Activated T-cell treated with anti-CD3 and anti-CD28 coated beads for 1 hour (primary cell): Measurements from ENCODE around the gene LOXL1.
"Not testable (repeated sequence)": the region's sequence is repeated elsewhere in the genome, so short reads cannot be mapped to it uniquely, and the experiment has no call there.

Source experiments
- DNase-seq: peaks from one replicate; pipeline ENCODE4 v3.0.0-alpha.2; 2020; ENCODE audit warnings: low read depth

Gene LOXL1

GRCh38 chr15:73923156-73923487, 3.1 kb upstream of the LOXL1 start:
- DNase-seq, result no peak

GRCh38 chr15:73923488-73924164, 2.6 kb upstream of the LOXL1 start:
- DNase-seq, result no peak

- DNase-seq, result no peak
These were observed 1.9 kb upstream of the LOXL1 start for GRCh38 chr15:73924171-73924921.

GRCh38 chr15:73925848-73926218, 429 bp upstream of the LOXL1 start:
- no peak for DNase-seq

GRCh38 chr15:73927003-73927475, 777 bp downstream of the LOXL1 start:
- peak; percentile 25 for DNase-seq

GRCh38 chr15:73927476-73928240, 1.4 kb downstream of the LOXL1 start:
- peak; percentile 68 for DNase-seq

- no peak for DNase-seq
These were observed 1.9 kb downstream of the LOXL1 start for GRCh38 chr15:73928241-73928579.

GRCh38 chr15:73928971-73929627, 2.8 kb downstream of the LOXL1 start:
- DNase-seq, result no peak

- DNase-seq, result no peak
These were observed 4.1 kb downstream of the LOXL1 start for GRCh38 chr15:73930371-73930770.

- no peak for DNase-seq
These were observed 4.6 kb downstream of the LOXL1 start for GRCh38 chr15:73930790-73931281.

GRCh38 chr15:73931441-73931840, 5.2 kb downstream of the LOXL1 start:
- DNase-seq, result no peak

GRCh38 chr15:73932381-73933191, 6.3 kb downstream of the LOXL1 start:
- DNase-seq, result no peak

- no peak for DNase-seq
These were observed 8.0 kb downstream of the LOXL1 start for GRCh38 chr15:73934281-73934680.

GRCh38 chr15:73935547-73935946, 9.3 kb downstream of the LOXL1 start:
- DNase-seq, result no peak

- DNase-seq, result no peak
These were observed 9.9 kb downstream of the LOXL1 start for GRCh38 chr15:73936181-73936580.

GRCh38 chr15:73936588-73937290, 10.5 kb downstream of the LOXL1 start:
- DNase-seq, result no peak

- no peak for DNase-seq
These were observed 11.0 kb downstream of the LOXL1 start for GRCh38 chr15:73937296-73937695.

- DNase-seq, result no peak
These were observed 11.5 kb downstream of the LOXL1 start for GRCh38 chr15:73937726-73938125.

- not testable (repeated sequence) for DNase-seq
These were observed 12.3 kb downstream of the LOXL1 start for GRCh38 chr15:73938516-73938915.

- DNase-seq, result no peak
These were observed 12.9 kb downstream of the LOXL1 start for GRCh38 chr15:73939138-73939537.
